Measurements from ENCODE around the gene CHRM2. TPM values are rescaled to one million over a fixed set of nuclear protein-coding genes. Genes with fewer than 3 reads are reported as not detected.

CHRM2 gene
- total RNA-seq, 2 experiments from 2014 or later, result not detected

DNA sequence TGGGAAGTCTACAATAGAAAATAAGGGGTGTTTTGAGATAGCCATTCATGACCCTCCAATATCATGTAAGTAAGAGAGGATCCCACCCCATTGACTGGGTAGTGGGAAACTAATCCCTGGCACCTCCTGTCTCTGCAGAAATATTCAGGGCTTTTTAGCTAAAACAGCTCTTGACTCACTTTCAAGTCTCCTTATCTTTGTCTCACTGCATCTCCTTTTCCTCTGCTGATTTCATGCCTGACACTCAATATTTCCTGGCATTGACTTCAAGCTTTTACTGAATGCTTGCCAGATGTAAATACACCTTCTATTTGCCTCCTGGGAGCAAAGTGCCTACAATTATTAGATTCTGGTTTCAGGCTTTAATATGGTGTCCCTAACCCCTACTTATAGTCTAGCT, 57.1 kb downstream of the CHRM2 start:
- ChIA-PET CTCF (no interaction called here), POLR2A (no interaction called here)
- Mint-ChIP-seq H3K36me3 (ENCODE audit: low read depth) (no peaks in the 10 kb centered on the region), H3K27ac (no peak overlapping the region), H3K27me3 (no peaks in the 10 kb centered on the region), H3K9me3 (peaks cover 11% of the 10 kb centered on the region), H3K4me3 (no peak overlapping the region), H3K4me1 (ENCODE audit: low read depth) (no peaks in the 10 kb centered on the region)
- H3K4me1 ChIP-seq (ENCODE audit: insufficient read depth, low read length), result no peaks in the 10 kb centered on the region
- no peak for ATAC-seq (ENCODE audit: poor library complexity)
- no peak for DNase-seq
- H3K4me3 ChIP-seq (ENCODE audit: low read length), result no peak overlapping the region
- TF ChIP-seq, protein P1, sequence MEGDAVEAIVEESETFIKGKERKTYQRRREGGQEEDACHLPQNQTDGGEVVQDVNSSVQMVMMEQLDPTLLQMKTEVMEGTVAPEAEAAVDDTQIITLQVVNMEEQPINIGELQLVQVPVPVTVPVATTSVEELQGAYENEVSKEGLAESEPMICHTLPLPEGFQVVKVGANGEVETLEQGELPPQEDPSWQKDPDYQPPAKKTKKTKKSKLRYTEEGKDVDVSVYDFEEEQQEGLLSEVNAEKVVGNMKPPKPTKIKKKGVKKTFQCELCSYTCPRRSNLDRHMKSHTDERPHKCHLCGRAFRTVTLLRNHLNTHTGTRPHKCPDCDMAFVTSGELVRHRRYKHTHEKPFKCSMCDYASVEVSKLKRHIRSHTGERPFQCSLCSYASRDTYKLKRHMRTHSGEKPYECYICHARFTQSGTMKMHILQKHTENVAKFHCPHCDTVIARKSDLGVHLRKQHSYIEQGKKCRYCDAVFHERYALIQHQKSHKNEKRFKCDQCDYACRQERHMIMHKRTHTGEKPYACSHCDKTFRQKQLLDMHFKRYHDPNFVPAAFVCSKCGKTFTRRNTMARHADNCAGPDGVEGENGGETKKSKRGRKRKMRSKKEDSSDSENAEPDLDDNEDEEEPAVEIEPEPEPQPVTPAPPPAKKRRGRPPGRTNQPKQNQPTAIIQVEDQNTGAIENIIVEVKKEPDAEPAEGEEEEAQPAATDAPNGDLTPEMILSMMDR (IDR thresholded peaks at IDR 0.05), result no peak
- H3K27ac ChIP-seq (ENCODE audit: low read depth in 1 of 2, low read length in 2 of 2), result no peak overlapping the region
- H3K9me3 ChIP-seq (ENCODE audit: control insufficient read depth in 1 of 2, insufficient read depth in 1 of 2, low read length in 2 of 2), result peaks cover 0 to 2% of the 10 kb centered on the region in 2 experiments
- no peaks in the 10 kb centered on the region for H3K36me3 ChIP-seq (ENCODE audit: insufficient read depth, low read length)
- intact Hi-C loops (cut with DNase I, micrococcal nuclease), result no loop called here
- H3K27me3 ChIP-seq (ENCODE audit: control insufficient read depth in 1 of 2, insufficient read depth in 2 of 2, low read length in 2 of 2), result no peaks in the 10 kb centered on the region

DNA sequence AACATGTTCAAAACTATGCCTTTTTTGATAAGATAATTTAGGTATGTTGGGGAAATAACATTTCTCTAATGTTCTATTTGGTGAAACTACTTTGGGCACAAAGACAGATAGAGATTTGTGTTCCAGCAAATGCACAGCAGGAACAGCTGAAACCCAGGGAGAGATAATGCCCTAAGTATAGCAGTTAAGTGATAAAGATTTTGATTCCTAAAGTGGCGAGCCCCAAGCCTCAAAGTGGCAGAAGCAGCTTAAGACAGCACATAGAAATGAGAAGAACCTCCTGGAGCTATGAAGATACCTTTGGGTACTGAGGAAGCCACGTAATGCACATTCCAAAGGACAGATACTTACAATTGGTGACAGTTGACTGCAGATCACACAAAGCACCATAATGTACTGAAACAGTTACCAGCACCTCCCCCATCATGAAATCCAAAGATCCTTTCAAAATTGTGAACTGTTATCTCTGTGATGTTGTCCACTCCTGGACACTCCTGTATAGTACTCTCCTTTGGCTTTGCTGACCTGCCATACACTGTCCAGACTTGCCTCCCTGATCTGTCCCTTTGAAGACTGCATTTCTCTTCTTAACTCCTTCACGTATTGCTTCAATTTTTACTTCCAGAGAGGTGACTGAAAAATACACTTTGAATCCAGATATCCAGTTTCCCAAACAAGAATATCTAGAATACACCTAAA, 62.9 kb downstream of the CHRM2 start:
- H3K27ac ChIP-seq (ENCODE audit: low read depth in 1 of 2, low read length in 2 of 2), result no peak overlapping the region
- Mint-ChIP-seq H3K27ac (no peak overlapping the region), H3K4me1 (ENCODE audit: low read depth) (no peaks in the 10 kb centered on the region), H3K9me3 (peaks cover 11% of the 10 kb centered on the region), H3K27me3 (no peaks in the 10 kb centered on the region), H3K36me3 (ENCODE audit: low read depth) (no peaks in the 10 kb centered on the region), H3K4me3 (no peak overlapping the region)
- H3K36me3 ChIP-seq (ENCODE audit: insufficient read depth, low read length), result no peaks in the 10 kb centered on the region
- POLR2A ChIA-PET, result no interaction called here
- CTCF ChIA-PET, result no interaction called here
- TF ChIP-seq, protein P1 (IDR thresholded peaks at IDR 0.05), result no peak
- H3K9me3 ChIP-seq (ENCODE audit: control insufficient read depth in 1 of 2, insufficient read depth in 1 of 2, low read length in 2 of 2), result peaks cover 0 to 3% of the 10 kb centered on the region in 2 experiments
- ATAC-seq (ENCODE audit: poor library complexity) (no peak), DNase-seq (no peak)
- H3K4me3 ChIP-seq (ENCODE audit: low read length), result no peak overlapping the region
- no peaks in the 10 kb centered on the region for H3K27me3 ChIP-seq (ENCODE audit: control insufficient read depth in 1 of 2, insufficient read depth in 2 of 2, low read length in 2 of 2)
- intact Hi-C loops (cut with DNase I, micrococcal nuclease), result no loop called here
- H3K4me1 ChIP-seq (ENCODE audit: insufficient read depth, low read length), result no peaks in the 10 kb centered on the region

DNA sequence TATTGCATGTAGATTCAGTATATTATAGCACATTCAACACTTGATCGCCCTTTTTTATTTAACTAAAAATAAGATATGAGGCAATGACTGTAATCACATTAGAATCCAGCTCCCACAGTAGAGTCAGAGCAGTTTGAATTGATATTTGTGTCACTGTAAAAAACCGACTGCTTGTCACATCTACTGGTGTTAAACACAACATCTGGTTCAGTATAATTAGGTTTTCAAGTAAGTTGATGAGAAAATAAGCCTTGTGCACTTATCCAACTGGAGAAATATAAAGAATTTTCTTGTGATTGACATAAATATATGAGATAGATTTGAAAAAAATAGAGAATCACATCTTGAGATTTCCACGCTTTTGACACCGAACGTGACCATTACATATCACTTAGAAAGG, 69.0 kb downstream of the CHRM2 start:
- Mint-ChIP-seq H3K4me1 (ENCODE audit: low read depth) (no peaks in the 10 kb centered on the region), H3K9me3 (peaks cover 9% of the 10 kb centered on the region), H3K36me3 (ENCODE audit: low read depth) (no peaks in the 10 kb centered on the region), H3K27me3 (no peaks in the 10 kb centered on the region), H3K4me3 (no peak overlapping the region), H3K27ac (no peak overlapping the region)
- H3K27me3 ChIP-seq (ENCODE audit: control insufficient read depth in 1 of 2, insufficient read depth in 2 of 2, low read length in 2 of 2), result no peaks in the 10 kb centered on the region
- no peaks in the 10 kb centered on the region for H3K36me3 ChIP-seq (ENCODE audit: insufficient read depth, low read length)
- DNase-seq (no peak), ATAC-seq (ENCODE audit: poor library complexity) (no peak)
- no peak overlapping the region for H3K4me3 ChIP-seq (ENCODE audit: low read length)
- TF ChIP-seq, protein P1 (IDR thresholded peaks at IDR 0.05), result no peak
- ChIA-PET POLR2A (no interaction called here), CTCF (no interaction called here)
- H3K4me1 ChIP-seq (ENCODE audit: insufficient read depth, low read length), result no peaks in the 10 kb centered on the region
- no peak overlapping the region for H3K27ac ChIP-seq (ENCODE audit: low read depth in 1 of 2, low read length in 2 of 2)
- H3K9me3 ChIP-seq (ENCODE audit: control insufficient read depth in 1 of 2, insufficient read depth in 1 of 2, low read length in 2 of 2), result peaks cover 0 to 7% of the 10 kb centered on the region in 2 experiments
- intact Hi-C loops (cut with DNase I, micrococcal nuclease), result no loop called here
